ELR (cell line): ENCODE data around the gene OR4C3.
"Not testable (repeated sequence)": the region's sequence is repeated elsewhere in the genome, so short reads cannot be mapped to it uniquely, and the experiment has no call there.

ENCODE experiments used
- DNase-seq: peaks from one replicate; pipeline ENCODE4 v3.0.0-alpha.2; 2015; ENCODE audit warnings: low read depth

OR4C3 gene

GRCh38 chr11:48324620-48325019 is at the start of gene OR4C3:
TSS of gene OR4C3 (plus strand) at chr11:48324920. CDS start at chr11:48325022, 102 bp downstream.
- not testable (repeated sequence) for DNase-seq

- DNase-seq: no peak
These were observed 18.8 kb upstream of the OR4C3 start, which contains the start of gene OR4S1 for GRCh38 chr11:48305923-48306322. TSS of gene OR4S1 (plus strand) at chr11:48306223. CDS start at chr11:48306223, 0 bp downstream.

GRCh38 chr11:48307760-48308386 is 16.8 kb upstream of the OR4C3 start:
- peak; percentile 63 for DNase-seq

- not testable (repeated sequence) for DNase-seq
These were observed 11.1 kb upstream of the OR4C3 start for GRCh38 chr11:48313590-48313989.

GRCh38 chr11:48319813-48320212 is 4.9 kb upstream of the OR4C3 start:
- not testable (repeated sequence) for DNase-seq

GRCh38 chr11:48341466-48341865 is 16.7 kb downstream of the OR4C3 start:
- DNase-seq: no peak

- not testable (repeated sequence) for DNase-seq
These were observed 17.8 kb downstream of the OR4C3 start for GRCh38 chr11:48342505-48342904.

GRCh38 chr11:48346286-48346685 is 21.6 kb downstream of the OR4C3 start:
- not testable (repeated sequence) for DNase-seq

- no peak for DNase-seq
These were observed 29.3 kb downstream of the OR4C3 start for GRCh38 chr11:48354013-48354412.

- no peak for DNase-seq
These were observed 30.0 kb downstream of the OR4C3 start for GRCh38 chr11:48354677-48355076.

- DNase-seq: not testable (repeated sequence)
These were observed 36.6 kb downstream of the OR4C3 start for GRCh38 chr11:48361289-48361688.

- DNase-seq: no peak
These were observed 41.6 kb downstream of the OR4C3 start, which contains the start of gene OR4C5 for GRCh38 chr11:48366365-48366764. TSS of gene OR4C5 (minus strand) at chr11:48366465. CDS start at chr11:48366465, 0 bp downstream.
